Sigmoid colon (tissue), 7 donors: ENCODE results near the gene RALGDS. TPM values are rescaled to one million over a fixed set of nuclear protein-coding genes. Genes with fewer than 3 reads are reported as not detected.
"Not testable (repeated sequence)": the region's sequence is repeated elsewhere in the genome, so short reads cannot be mapped to it uniquely, and the experiment has no call there.

Experiments
- DNase-seq: peaks from one replicate; pipeline ENCODE4 v3.0.0-alpha.2; 2019
- H3K27ac ChIP-seq, 4 donors: fragments of 200-600 bp; sonication (generic); one replicate each; pipeline ENCODE4 v1.5.1; 2016 to 2019; ENCODE audit warnings: mild to moderate bottlenecking in 1 of 4
- H3K27me3 ChIP-seq, 3 donors: fragments of 200-600 bp; sonication (generic); one replicate each; pipeline ENCODE4 v1.5.1; 2019; ENCODE audit warnings: mild to moderate bottlenecking in 1 of 3
- H3K36me3 ChIP-seq, 4 donors: fragments of 200-600 bp; sonication (generic); one replicate each; pipeline ENCODE4 v1.5.1; 2016 to 2019
- H3K4me1 ChIP-seq, 4 donors: fragments of 200-600 bp; sonication (generic); one replicate each; pipeline ENCODE4 v1.5.1; 2017 to 2019
- H3K4me3 ChIP-seq, 4 donors: fragments of 200-600 bp; sonication (generic); one replicate each; pipeline ENCODE4 v1.5.1; 2017 to 2019; ENCODE audit warnings: mild to moderate bottlenecking in 2 of 4, moderate library complexity in 1 of 4
- H3K9me3 ChIP-seq, 4 donors: fragments of 200-600 bp in 3 of 4; sonication (generic) in 3 of 4; one replicate each; pipeline versions ENCODE4 v1.5.1 to v1.6.1; 2013 to 2019
- EP300 ChIP-seq, 4 donors: sonication (generic); formaldehyde crosslinking; IDR thresholded peaks; one replicate each; pipeline ENCODE4 v1.6.1; 2017; ENCODE audit warnings: antibody characterized with exemption in 4 of 4
- POLR2A ChIP-seq, 2 donors: fragments of 450-650 bp; IDR thresholded peaks; one replicate each; pipeline ENCODE4 v1.6.1; 2016; ENCODE audit warnings: antibody characterized with exemption in 2 of 2, mild to moderate bottlenecking in 2 of 2, moderate library complexity in 2 of 2
- POLR2AphosphoS5 ChIP-seq, 4 donors: sonication (generic); formaldehyde crosslinking; IDR thresholded peaks; one replicate each; pipeline ENCODE4 v1.6.1; 2017; ENCODE audit warnings: antibody characterized with exemption in 4 of 4
- WGBS, 2 donors: extraction: QIAGEN DNeasy Blood & Tissue Kit; methylation state at CpG; one replicate each; pipeline ENCODE4 v1.1.7; 2013; 5-methylcytosine and 5-hydroxymethylcytosine counted together
- intact Hi-C: fragments of 100-400 bp; cut with DNase I; formaldehyde crosslinking; loops from one replicate; pipeline ENCODE4 v1.15.1; 2023
- polyA plus RNA-seq, 3 donors: library from polyadenylated mRNA; stranded (reverse); fragments of 200-250 nt; gene quantifications; one replicate each; pipeline ENCODE4 v1.2.3, GENCODE V29; 2013
- total RNA-seq, 4 donors: library from RNA; depleted of rRNA; stranded (reverse); fragments of >200 nt; gene quantifications; one replicate each; pipeline ENCODE4 v1.1.0, GENCODE V29; 2016
- TF ChIP-seq, protein P1 (sequence below), 4 experiments: fragments of 450-650 bp in 3 of 4; fragments of 200-600 bp in 1 of 4; IDR thresholded peaks; one replicate each; pipeline ENCODE4 v1.5.1; 2016 to 2019; ENCODE audit warnings: antibody characterized with exemption in 4 of 4, mild to moderate bottlenecking in 3 of 4, moderate library complexity in 2 of 4
- donor health status: healthy with polysubstance abuse.
- donor health status: Bipolar disorder and iron deficiency.
- donor health status: healthy.

Gene RALGDS
- total and polyA plus RNA-seq, 7 donors, result 27.6 to 52.7 (median 39.6) TPM

DNA sequence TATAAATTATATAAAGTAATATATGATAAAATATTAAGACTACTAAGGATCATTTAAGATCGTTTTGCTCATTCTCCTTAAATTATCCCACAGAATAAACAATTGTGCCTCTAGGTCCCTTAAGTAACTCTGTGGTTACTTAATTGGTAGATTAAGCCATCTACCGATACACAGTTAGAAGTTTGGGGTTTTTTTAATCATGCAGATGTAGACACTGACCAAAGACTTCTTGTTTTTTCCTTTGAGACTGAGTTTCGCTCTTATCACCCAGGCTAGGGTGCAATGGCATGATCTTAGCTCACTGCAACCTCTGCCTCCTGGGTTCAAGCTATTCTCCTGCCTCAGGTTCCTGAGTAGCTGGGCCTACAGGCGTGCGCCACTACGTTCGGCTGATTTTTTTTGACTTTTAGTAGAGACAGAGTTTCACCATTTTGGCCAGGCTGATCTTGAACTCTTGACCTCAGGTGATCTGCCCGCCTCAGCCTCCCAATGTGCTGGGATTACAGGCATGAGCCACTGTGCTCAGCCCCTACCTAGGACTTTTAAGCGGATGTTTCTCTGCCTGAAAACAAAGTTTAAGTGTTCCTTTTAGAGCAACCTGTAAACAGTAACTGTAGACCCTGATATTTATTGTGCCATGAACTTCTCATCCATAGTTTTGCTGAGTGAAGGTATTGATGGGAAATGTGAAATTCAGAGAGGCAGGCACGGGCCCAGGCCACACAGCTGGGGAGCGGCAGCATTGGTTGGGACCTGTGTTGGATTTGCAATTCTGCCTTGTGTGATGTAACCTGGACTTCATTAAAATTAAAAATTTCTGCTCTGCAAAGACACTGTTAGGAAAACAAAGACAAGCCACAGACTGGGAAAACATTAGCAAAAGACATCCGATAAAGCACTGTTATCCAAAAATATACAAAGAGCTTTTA is 47.7 kb downstream of the RALGDS start:
- Histone ChIP-seq H3K4me1 (no peaks in the 10 kb centered on the region), H3K9me3 (no peaks in the 10 kb centered on the region), H3K4me3 (no peak overlapping the region), H3K36me3 (no peaks in the 10 kb centered on the region), H3K27me3 (no peaks in the 10 kb centered on the region), H3K27ac (no peak overlapping the region)
- intact Hi-C loops, result no loop called here
- 84 to 90% methylated on average over 12 of the region's 12 CpGs for WGBS, 2 donors
- TF ChIP-seq POLR2A (IDR thresholded peaks at IDR 0.05), result no peak
- TF ChIP-seq POLR2AphosphoS5 (IDR thresholded peaks at IDR 0.05), result no peak
- no peak for TF ChIP-seq EP300 (IDR thresholded peaks at IDR 0.05)
- TF ChIP-seq, protein P1, sequence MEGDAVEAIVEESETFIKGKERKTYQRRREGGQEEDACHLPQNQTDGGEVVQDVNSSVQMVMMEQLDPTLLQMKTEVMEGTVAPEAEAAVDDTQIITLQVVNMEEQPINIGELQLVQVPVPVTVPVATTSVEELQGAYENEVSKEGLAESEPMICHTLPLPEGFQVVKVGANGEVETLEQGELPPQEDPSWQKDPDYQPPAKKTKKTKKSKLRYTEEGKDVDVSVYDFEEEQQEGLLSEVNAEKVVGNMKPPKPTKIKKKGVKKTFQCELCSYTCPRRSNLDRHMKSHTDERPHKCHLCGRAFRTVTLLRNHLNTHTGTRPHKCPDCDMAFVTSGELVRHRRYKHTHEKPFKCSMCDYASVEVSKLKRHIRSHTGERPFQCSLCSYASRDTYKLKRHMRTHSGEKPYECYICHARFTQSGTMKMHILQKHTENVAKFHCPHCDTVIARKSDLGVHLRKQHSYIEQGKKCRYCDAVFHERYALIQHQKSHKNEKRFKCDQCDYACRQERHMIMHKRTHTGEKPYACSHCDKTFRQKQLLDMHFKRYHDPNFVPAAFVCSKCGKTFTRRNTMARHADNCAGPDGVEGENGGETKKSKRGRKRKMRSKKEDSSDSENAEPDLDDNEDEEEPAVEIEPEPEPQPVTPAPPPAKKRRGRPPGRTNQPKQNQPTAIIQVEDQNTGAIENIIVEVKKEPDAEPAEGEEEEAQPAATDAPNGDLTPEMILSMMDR (IDR thresholded peaks at IDR 0.05), result no peak
- no peak for DNase-seq

DNA sequence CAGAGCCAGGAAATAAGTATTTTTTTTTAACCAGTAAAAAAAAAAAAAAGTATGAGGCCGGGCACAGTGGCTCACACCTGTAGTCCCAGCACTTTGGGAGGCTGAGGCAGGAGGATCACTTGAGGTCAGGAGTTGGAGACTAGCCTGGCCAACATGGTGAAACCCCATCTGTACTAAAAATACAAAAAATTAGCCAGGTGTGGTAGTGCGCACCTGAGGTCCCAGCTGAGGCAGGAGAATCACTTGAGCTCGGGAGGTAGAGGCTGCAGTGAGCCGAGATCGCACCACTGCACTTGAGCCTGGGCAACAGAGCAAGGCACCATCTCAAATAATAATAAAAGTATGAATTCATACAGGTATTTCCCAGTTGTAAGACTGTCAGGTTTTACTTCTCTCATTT is 48.8 kb downstream of the RALGDS start:
- intact Hi-C loops, H3K27me3 ChIP-seq, DNase-seq, H3K4me1 ChIP-seq, H3K9me3 ChIP-seq, H3K4me3 ChIP-seq, H3K27ac ChIP-seq, H3K36me3 ChIP-seq: not testable (repeated sequence)
- 92 to 95% methylated on average over 5 of the region's 5 CpGs for WGBS, 2 donors

DNA sequence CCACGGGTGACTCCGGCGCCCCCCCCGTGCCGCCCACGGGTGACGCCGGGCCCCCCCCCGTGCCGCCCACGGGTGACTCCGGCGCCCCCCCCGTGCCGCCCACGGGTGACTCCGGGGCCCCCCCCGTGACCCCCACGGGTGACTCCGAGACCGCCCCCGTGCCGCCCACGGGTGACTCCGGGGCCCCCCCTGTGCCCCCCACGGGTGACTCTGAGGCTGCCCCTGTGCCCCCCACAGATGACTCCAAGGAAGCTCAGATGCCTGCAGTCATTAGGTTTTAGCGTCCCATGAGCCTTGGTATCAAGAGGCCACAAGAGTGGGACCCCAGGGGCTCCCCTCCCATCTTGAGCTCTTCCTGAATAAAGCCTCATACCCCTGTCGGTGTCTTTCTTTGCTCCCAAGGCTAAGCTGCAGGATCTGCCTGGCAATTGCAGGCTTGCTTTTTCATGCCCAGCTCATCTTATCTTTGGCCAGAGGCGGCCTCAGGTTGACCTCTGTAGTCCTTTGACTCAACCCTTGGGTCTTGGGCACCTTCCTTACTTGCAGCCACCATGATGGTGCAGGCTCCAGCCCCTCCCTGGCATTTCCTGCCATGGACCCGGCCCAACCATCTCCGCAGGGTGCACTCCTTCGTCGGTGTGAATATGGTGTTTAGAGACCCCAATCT is 49.4 kb downstream of the RALGDS start:
- H3K9me3 ChIP-seq, result no peaks in the 10 kb centered on the region
- H3K4me3 ChIP-seq, result no peak overlapping the region
- 81 to 92% methylated on average over 33 of the region's 33 CpGs for WGBS, 2 donors
- H3K4me1 ChIP-seq, result no peaks in the 10 kb centered on the region
- H3K36me3 ChIP-seq, result no peaks in the 10 kb centered on the region
- intact Hi-C loops, result no loop called here
- no peaks in the 10 kb centered on the region for H3K27me3 ChIP-seq
- no peak for DNase-seq
- TF ChIP-seq, protein P1 (IDR thresholded peaks at IDR 0.05), result no peak
- no peak for TF ChIP-seq POLR2AphosphoS5 (IDR thresholded peaks at IDR 0.05)
- H3K27ac ChIP-seq, result no peak overlapping the region

DNA sequence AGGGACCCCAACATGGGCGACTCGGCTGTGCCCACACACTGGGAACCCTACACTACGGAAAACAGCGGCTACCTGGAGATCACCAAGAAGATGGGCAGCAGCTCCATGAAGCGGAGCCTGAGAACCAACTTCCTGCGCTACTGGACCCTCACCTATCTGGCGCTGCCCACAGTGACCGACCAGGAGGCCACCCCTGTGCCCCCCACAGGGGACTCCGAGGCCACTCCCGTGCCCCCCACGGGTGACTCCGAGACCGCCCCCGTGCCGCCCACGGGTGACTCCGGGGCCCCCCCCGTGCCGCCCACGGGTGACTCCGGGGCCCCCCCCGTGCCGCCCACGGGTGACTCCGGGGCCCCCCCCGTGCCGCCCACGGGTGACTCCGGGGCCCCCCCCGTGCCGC is 50.1 kb downstream of the RALGDS start:
- H3K27ac ChIP-seq, H3K9me3 ChIP-seq, H3K36me3 ChIP-seq, DNase-seq, H3K4me3 ChIP-seq, H3K4me1 ChIP-seq, intact Hi-C loops, H3K27me3 ChIP-seq: not testable (repeated sequence)
- 91 to 92% methylated on average over 23 to 24 of the region's 31 CpGs for WGBS, 2 donors

DNA sequence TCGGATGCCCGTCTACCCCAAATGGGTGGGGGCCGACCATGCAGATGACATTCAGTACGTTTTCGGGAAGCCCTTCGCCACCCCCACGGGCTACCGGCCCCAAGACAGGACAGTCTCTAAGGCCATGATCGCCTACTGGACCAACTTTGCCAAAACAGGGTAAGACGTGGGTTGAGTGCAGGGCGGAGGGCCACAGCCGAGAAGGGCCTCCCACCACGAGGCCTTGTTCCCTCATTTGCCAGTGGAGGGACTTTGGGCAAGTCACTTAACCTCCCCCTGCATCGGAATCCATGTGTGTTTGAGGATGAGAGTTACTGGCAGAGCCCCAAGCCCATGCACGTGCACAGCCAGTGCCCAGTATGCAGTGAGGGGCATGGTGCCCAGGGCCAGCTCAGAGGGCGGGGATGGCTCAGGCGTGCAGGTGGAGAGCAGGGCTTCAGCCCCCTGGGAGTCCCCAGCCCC is 50.5 kb downstream of the RALGDS start:
- H3K27me3 ChIP-seq, H3K36me3 ChIP-seq, H3K27ac ChIP-seq, H3K4me1 ChIP-seq, H3K4me3 ChIP-seq, intact Hi-C loops, DNase-seq, H3K9me3 ChIP-seq: not testable (repeated sequence)
- WGBS, 2 donors, result 93 to 94% methylated on average over 17 of the region's 17 CpGs

DNA sequence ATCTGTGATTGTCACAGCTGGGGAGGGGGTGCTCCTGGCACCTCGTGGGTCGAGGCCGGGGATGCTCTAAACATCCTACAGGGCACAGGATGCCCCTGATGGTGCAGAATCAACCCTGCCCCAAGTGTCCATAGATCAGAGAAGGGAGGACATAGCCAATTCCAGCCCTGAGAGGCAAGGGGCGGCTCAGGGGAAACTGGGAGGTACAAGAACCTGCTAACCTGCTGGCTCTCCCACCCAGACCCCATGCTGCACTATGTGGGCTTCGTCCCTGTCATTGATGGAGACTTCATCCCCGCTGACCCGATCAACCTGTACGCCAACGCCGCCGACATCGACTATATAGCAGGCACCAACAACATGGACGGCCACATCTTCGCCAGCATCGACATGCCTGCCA is 52.6 kb downstream of the RALGDS start:
- H3K36me3 ChIP-seq, DNase-seq, H3K9me3 ChIP-seq, intact Hi-C loops, H3K4me1 ChIP-seq, H3K4me3 ChIP-seq, H3K27me3 ChIP-seq, H3K27ac ChIP-seq: not testable (repeated sequence)
- 90 to 100% methylated on average over 4 of the region's 15 CpGs for WGBS, 2 donors
